Measurements from ENCODE around the gene CCDC12. TPM values are rescaled to one million over a fixed set of nuclear protein-coding genes. Genes with fewer than 3 reads are reported as not detected.
A peak's percentile ranks its signal among the peaks of the same experiment; 100 is the strongest.

Gene CCDC12
- total and polyA plus RNA-seq, 2 of the 13 experiments (the other 11 are each of a cell fraction or from before 2014, with no cell fraction given): 30.1 to 49.5 TPM

DNA sequence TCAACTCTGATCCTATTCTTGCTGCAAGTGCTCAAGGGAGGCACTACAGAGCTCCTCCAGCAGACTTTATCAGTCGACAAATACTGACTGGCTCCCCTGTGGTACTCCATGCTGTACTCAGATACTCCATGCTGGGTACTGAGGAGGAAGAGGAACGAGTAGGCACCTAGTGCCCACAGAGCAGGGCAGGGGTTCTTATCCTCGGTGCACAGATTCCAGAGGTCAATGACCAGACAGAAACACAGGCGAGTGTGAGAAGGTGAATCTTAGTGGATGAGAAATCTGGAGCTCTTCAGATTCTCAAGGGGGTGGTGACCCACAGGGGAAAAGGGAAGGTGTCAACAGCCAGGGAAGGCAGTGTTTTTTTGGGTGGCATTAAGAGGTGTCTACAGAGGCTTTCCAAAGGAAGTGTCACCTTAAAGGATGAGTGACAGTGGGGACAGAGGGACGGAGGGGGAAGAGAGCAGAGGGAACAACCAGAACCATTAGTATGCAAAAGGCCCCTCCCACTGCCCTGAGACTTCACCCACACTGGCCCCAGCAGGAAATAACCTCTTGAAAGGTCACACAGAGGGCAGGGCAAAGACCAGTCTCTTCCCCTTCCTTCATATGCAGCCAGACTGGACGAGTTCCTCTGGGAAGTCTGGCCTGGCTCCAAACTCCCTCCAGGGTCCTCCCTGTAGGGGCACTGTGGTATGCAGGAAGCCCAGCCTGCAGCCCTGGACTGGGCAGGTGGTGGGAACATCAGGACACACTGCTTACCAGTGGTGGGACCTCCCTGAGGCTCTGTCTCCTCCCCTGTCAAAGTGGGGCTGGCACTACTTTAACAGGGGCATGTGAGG, 27.5 kb downstream of the CCDC12 start (continued):
- TF ChIP-seq CTCF (CRISPR knock-in tag; IDR thresholded peaks at IDR 0.05): peak; percentile 59
- no peak for TF ChIP-seq GABPA (IDR thresholded peaks at IDR 0.05; ENCODE audit: low read depth, low read length)
- peak; percentile 52 for TF ChIP-seq GABPA (CRISPR knock-in tag; IDR thresholded peaks at IDR 0.05; ENCODE audit: low read depth)
- TF ChIP-seq KLF16 (CRISPR knock-in tag; IDR thresholded peaks at IDR 0.05): no peak
- no peak for TF ChIP-seq YEATS4 (CRISPR knock-in tag; IDR thresholded peaks at IDR 0.05; ENCODE audit: borderline replicate concordance)
- TF ChIP-seq NR2C2 (CRISPR knock-in tag; IDR thresholded peaks at IDR 0.05; ENCODE audit: borderline replicate concordance): peak; percentile 25; the same call in 1 of the 2 replicates
- TF ChIP-seq PBX2 (CRISPR knock-in tag; IDR thresholded peaks at IDR 0.05): no peak
- peak; percentile 66; the same call in 1 of the 2 replicates for TF ChIP-seq NCOA2 (CRISPR knock-in tag; IDR thresholded peaks at IDR 0.05)
- no peak for TF ChIP-seq AKAP8 (CRISPR knock-in tag; IDR thresholded peaks at IDR 0.05)
- peak; percentile 32; the same call in 1 of the 2 replicates for TF ChIP-seq SAP130 (CRISPR knock-in tag; IDR thresholded peaks at IDR 0.05; ENCODE audit: low read depth)
- TF ChIP-seq EP300 (IDR thresholded peaks at IDR 0.05; ENCODE audit: low read depth in 2 of 2, low read length in 2 of 2): peak in 1 of 2 experiments; percentile 77; a peak in 2 of 4 replicates
- TF ChIP-seq EP300 (CRISPR knock-in tag; IDR thresholded peaks at IDR 0.05; ENCODE audit: borderline replicate concordance): 0 out of 2 replicates have a peak, but pooled peaks have one; percentile 21
- TF ChIP-seq ZNF263 (CRISPR knock-in tag; IDR thresholded peaks at IDR 0.05): peak; percentile 62
- peak; percentile 32; the same call in 1 of the 2 replicates for TF ChIP-seq NCOR1 (IDR thresholded peaks at IDR 0.05; ENCODE audit: borderline replicate concordance, low read length)
- TF ChIP-seq NR2F2 (IDR thresholded peaks at IDR 0.05; ENCODE audit: borderline replicate concordance, low read depth): peak; percentile 89
- TF ChIP-seq, protein P1, sequence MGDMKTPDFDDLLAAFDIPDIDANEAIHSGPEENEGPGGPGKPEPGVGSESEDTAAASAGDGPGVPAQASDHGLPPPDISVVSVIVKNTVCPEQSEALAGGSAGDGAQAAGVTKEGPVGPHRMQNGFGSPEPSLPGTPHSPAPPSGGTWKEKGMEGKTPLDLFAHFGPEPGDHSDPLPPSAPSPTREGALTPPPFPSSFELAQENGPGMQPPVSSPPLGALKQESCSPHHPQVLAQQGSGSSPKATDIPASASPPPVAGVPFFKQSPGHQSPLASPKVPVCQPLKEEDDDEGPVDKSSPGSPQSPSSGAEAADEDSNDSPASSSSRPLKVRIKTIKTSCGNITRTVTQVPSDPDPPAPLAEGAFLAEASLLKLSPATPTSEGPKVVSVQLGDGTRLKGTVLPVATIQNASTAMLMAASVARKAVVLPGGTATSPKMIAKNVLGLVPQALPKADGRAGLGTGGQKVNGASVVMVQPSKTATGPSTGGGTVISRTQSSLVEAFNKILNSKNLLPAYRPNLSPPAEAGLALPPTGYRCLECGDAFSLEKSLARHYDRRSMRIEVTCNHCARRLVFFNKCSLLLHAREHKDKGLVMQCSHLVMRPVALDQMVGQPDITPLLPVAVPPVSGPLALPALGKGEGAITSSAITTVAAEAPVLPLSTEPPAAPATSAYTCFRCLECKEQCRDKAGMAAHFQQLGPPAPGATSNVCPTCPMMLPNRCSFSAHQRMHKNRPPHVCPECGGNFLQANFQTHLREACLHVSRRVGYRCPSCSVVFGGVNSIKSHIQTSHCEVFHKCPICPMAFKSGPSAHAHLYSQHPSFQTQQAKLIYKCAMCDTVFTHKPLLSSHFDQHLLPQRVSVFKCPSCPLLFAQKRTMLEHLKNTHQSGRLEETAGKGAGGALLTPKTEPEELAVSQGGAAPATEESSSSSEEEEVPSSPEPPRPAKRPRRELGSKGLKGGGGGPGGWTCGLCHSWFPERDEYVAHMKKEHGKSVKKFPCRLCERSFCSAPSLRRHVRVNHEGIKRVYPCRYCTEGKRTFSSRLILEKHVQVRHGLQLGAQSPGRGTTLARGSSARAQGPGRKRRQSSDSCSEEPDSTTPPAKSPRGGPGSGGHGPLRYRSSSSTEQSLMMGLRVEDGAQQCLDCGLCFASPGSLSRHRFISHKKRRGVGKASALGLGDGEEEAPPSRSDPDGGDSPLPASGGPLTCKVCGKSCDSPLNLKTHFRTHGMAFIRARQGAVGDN (CRISPR knock-in tag; IDR thresholded peaks at IDR 0.05): peak; percentile 42
- TF ChIP-seq ZBTB7A (CRISPR knock-in tag; IDR thresholded peaks at IDR 0.05): peak; percentile 52; the same call in 1 of the 2 replicates
- TF ChIP-seq MEIS1 (CRISPR knock-in tag; IDR thresholded peaks at IDR 0.05; ENCODE audit: borderline replicate concordance): no peak
- peak; percentile 42; the same call in 1 of the 2 replicates for TF ChIP-seq SOX5 (CRISPR knock-in tag; IDR thresholded peaks at IDR 0.05; ENCODE audit: borderline replicate concordance)
- 0 out of 2 replicates have a peak, but pooled peaks have one; percentile 12 for TF ChIP-seq ZNF605 (CRISPR knock-in tag; IDR thresholded peaks at IDR 0.05)
- TF ChIP-seq SKI (IDR thresholded peaks at IDR 0.05; ENCODE audit: partially characterized antibody): peak; percentile 42
- no peak for TF ChIP-seq SOX13 (IDR thresholded peaks at IDR 0.05)
- peak in 1 of 2 experiments; percentile 56; a peak in 1 of 4 replicates for TF ChIP-seq SOX13 (CRISPR knock-in tag; conservative IDR thresholded peaks at IDR 0.05 in 1 of 2, IDR thresholded peaks at IDR 0.05 in 1 of 2)
